GM12874 (cell line): ENCODE data around the gene GMDS.

Source experiments
- TF ChIP-seq, protein P1 (sequence below): IDR thresholded peaks from 2 replicates; pipeline ENCODE4 v1.5.1; 2011; ENCODE audit warnings: low read depth, mild to moderate bottlenecking, control low read depth, low read length, moderate library complexity; ENCODE audit not compliant: insufficient read depth

The GMDS gene

DNA sequence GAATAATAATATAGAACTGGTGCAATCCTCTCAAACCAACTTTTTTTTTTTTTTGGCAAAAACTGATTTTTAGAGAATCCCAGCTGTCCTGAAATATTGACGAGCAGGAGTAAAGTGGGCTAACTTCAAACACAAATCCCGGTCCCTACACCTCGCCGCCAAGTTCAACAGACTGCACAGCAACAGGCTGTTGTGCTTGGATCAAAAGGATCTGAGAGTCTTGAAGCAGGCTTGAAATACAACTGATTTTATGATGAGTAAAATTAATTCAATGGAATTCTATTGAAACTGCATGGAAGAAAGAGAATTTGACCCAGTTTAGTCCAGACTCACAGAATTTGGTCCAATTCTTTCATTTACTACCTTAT, 463.6 kb downstream of the GMDS start:
- TF ChIP-seq, protein P1, sequence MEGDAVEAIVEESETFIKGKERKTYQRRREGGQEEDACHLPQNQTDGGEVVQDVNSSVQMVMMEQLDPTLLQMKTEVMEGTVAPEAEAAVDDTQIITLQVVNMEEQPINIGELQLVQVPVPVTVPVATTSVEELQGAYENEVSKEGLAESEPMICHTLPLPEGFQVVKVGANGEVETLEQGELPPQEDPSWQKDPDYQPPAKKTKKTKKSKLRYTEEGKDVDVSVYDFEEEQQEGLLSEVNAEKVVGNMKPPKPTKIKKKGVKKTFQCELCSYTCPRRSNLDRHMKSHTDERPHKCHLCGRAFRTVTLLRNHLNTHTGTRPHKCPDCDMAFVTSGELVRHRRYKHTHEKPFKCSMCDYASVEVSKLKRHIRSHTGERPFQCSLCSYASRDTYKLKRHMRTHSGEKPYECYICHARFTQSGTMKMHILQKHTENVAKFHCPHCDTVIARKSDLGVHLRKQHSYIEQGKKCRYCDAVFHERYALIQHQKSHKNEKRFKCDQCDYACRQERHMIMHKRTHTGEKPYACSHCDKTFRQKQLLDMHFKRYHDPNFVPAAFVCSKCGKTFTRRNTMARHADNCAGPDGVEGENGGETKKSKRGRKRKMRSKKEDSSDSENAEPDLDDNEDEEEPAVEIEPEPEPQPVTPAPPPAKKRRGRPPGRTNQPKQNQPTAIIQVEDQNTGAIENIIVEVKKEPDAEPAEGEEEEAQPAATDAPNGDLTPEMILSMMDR, result no peak

- TF ChIP-seq, protein P1, result no peak
Observed at GRCh38 chr6:1781152-1781816, 464.1 kb downstream of the GMDS start.

DNA sequence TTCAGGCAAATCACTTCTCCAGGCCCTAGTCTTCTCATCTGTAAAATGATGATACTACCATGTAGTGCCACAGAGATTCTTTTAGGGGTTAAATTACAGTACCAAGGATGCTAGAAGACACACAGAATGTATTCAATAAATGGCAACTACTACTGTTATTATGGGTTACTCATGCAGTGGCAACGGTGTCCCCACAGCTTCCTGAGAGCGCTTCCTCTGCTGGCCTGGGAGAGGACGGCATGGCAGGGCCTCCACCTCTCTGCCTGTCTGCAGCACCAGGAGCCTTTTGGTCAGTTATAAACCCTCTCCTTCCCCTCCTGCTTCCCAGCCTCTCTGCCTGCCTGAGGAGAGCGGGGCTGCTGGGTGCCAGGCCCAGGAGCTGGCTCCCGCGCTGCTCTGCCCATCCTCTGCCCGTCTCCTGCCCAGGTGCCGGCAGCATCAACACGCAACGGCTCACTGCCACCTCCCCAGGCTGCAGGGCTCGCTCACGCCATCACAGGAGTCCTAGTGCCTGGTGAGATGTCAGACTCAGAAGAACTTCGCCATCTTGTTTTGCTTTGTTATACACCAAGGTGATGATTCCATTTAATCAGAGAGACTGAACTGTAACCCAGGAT, 465.0 kb downstream of the GMDS start:
- TF ChIP-seq, protein P1, result no peak

GRCh38 chr6:1778686-1779235, 466.6 kb downstream of the GMDS start:
- TF ChIP-seq, protein P1, result no peak

GRCh38 chr6:1777921-1778685, 467.3 kb downstream of the GMDS start:
- TF ChIP-seq, protein P1, result no peak

- TF ChIP-seq, protein P1, result no peak
Observed at GRCh38 chr6:1775441-1775840, 470.0 kb downstream of the GMDS start.

GRCh38 chr6:1774226-1774915, 471.0 kb downstream of the GMDS start:
- TF ChIP-seq, protein P1, result no peak
